Esophagus squamous epithelium (tissue), 5 donors: ENCODE measurements around the gene SNRPD2. TPM values are rescaled to one million over a fixed set of nuclear protein-coding genes. Genes with fewer than 3 reads are reported as not detected.

Experiments
- DNase-seq: peaks from one replicate; lab custom pipeline; 2025; lab: John Stamatoyannopoulos, UW
- H3K27ac ChIP-seq, 4 donors: fragments of 200-600 bp; sonication (generic); one replicate each; pipeline ENCODE4 v1.5.1; 2016 to 2019; ENCODE audit warnings: mild to moderate bottlenecking in 1 of 4
- H3K27me3 ChIP-seq, 4 donors: fragments of 200-600 bp; sonication (generic); 1 replicate in 3 of 4; 2 replicates in 1 of 4; pipeline versions ENCODE4 v1.5.1 to v1.6.0; 2017 to 2021; ENCODE audit warnings: antibody characterized with exemption in 1 of 4
- H3K36me3 ChIP-seq, 3 donors: fragments of 200-600 bp; sonication (generic); one replicate each; pipeline ENCODE4 v1.5.1; 2016 to 2019
- H3K4me1 ChIP-seq, 3 donors: fragments of 200-600 bp; sonication (generic); one replicate each; pipeline ENCODE4 v1.5.1; 2017 to 2019
- H3K4me3 ChIP-seq, 4 donors: fragments of 200-600 bp; sonication (generic); 1 replicate in 3 of 4; 2 replicates in 1 of 4; pipeline ENCODE4 v1.5.1; 2016 to 2019; ENCODE audit warnings: mild to moderate bottlenecking in 2 of 4, moderate library complexity in 1 of 4
- H3K9me3 ChIP-seq, 3 donors: fragments of 200-600 bp; sonication (generic); one replicate each; pipeline ENCODE4 v1.5.1; 2016 to 2019
- CTCF ChIP-seq, 6 experiments: fragments of 450-650 bp in 4 of 6; fragments of 200-600 bp in 2 of 6; sonication (generic) in 2 of 6; IDR thresholded peaks; one replicate each; pipeline ENCODE4 v1.5.1; 2016 to 2019; ENCODE audit warnings: antibody characterized with exemption in 6 of 6, mild to moderate bottlenecking in 4 of 6, moderate library complexity in 4 of 6
- POLR2A ChIP-seq, 4 donors: fragments of 450-650 bp; IDR thresholded peaks; one replicate each; pipeline ENCODE4 v1.6.1; 2017; ENCODE audit warnings: antibody characterized with exemption in 4 of 4, mild to moderate bottlenecking in 4 of 4, moderate library complexity in 3 of 4
- WGBS, 2 donors: methylation state at CpG; one replicate each; pipeline ENCODE4 v1.1.5; 2018; 5-methylcytosine and 5-hydroxymethylcytosine counted together
- intact Hi-C: fragments of 100-400 bp; cut with DNase I; formaldehyde crosslinking; loops from one replicate; pipeline ENCODE4 v1.15.0; 2022
- total RNA-seq, 4 donors: library from RNA; depleted of rRNA; stranded (reverse); fragments of >200 nt; gene quantifications; one replicate each; pipeline ENCODE4 v1.1.0, GENCODE V29; 2016
- donor health status: DM: yes; HTN: yes; CAD: no.

The SNRPD2 gene
- total RNA-seq: 100 to 1,000 TPM; 131 to 240 (median 186) TPM

- intact Hi-C loops: no loop called here
Measured at GRCh38 chr19:45691516-45692186, at the start of gene SNRPD2. SNRPD2 (minus strand) TSS chr19:45691953; CDS start chr19:45691888, 65 bp downstream.

GRCh38 chr19:45739498-45740439 is 48.0 kb upstream of the SNRPD2 start:
- Histone ChIP-seq H3K27me3 (peaks cover 0 to 11% (median 0%) of the 10 kb centered on the region in 4 donors), H3K36me3 (no peaks in the 10 kb centered on the region), H3K4me3 (no peak overlapping the region), H3K9me3 (no peaks in the 10 kb centered on the region), H3K4me1 (no peaks in the 10 kb centered on the region), H3K27ac (no peak overlapping the region)
- TF ChIP-seq POLR2A (IDR thresholded peaks at IDR 0.05) (no peak), CTCF (IDR thresholded peaks at IDR 0.05) (no peak)
- 90% methylated on average over 6 to 7 of the region's 10 CpGs for WGBS, 2 donors
- intact Hi-C loops: no loop called here
- DNase-seq: no peak

More at GRCh38 chr19:45691516-45692186, at the start of gene SNRPD2:
- peaks cover 0 to 24% (median 9%) of the 10 kb centered on the region in 3 donors for H3K4me1 ChIP-seq
- DNase-seq: peak; percentile 63
- no peak for TF ChIP-seq CTCF (IDR thresholded peaks at IDR 0.05)
- TF ChIP-seq POLR2A (IDR thresholded peaks at IDR 0.05): peak in 3 of 4 donors; percentile 79 to 88 (median 82)
- H3K27ac ChIP-seq: peak within 1 kb of the TSS; percentile 83 to 97 (median 94)
- no peaks in the 10 kb centered on the region for H3K27me3 ChIP-seq
- H3K36me3 ChIP-seq: peaks cover 12 to 49% (median 18%) of the 10 kb centered on the region in 3 donors
- peak within 1 kb of the TSS; percentile 70 to 90 (median 80) for H3K4me3 ChIP-seq
- 0% methylated on average over 14 to 21 of the region's 36 CpGs for WGBS, 2 donors
- no peaks in the 10 kb centered on the region for H3K9me3 ChIP-seq

DNA sequence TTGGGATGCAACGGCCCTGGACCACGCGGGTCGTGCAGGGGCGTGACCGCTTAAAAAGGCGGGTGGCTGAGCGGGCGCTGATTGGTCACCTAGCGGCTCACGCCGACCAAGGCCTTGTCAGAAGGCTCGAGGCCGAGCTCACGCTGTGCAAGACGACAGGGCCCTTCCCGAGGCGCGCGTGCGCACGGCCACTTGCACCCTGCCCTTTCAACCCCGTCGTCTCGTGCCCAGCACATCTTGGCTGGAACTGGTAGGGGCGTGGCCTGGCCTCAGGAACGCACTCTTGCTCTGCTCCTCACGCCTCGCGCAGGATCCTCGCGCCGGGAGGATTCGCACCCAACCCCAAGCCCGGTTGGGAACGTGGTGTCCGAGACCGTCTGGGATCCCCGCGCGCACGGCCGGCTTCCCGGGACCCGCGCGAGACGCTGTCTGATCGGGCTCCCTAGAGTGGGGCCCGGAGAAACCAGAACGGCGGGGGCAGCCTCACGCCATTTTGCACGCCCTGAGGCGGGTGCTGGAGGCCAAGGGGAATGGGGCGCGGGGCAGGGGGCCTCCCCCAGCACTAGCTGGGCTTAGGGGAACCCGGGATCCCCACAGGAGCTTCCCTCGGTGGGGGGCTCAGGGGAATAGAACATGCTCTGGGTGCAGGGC is 41.5 kb upstream of the SNRPD2 start, which contains the start of gene MEIOSIN:
MEIOSIN (plus strand) TSS at position 280 of the 651 bp plus-strand sequence. CDS start 1,938 bp downstream, outside the sequence.
- peaks cover 7 to 27% (median 15%) of the 10 kb centered on the region in 3 donors for H3K4me1 ChIP-seq
- no peak within 1 kb of the TSS for H3K4me3 ChIP-seq
- 89 to 96% methylated on average over 25 to 42 of the region's 59 CpGs for WGBS, 2 donors
- no peaks in the 10 kb centered on the region for H3K27me3 ChIP-seq
- no peak for TF ChIP-seq POLR2A (IDR thresholded peaks at IDR 0.05)
- no peak for TF ChIP-seq CTCF (IDR thresholded peaks at IDR 0.05)
- no peaks in the 10 kb centered on the region for H3K36me3 ChIP-seq
- no peak within 1 kb of the TSS for H3K27ac ChIP-seq
- DNase-seq: no peak
- intact Hi-C loops: no loop called here
- no peaks in the 10 kb centered on the region for H3K9me3 ChIP-seq

- Histone ChIP-seq H3K36me3 (peaks cover 0 to 14% (median 0%) of the 10 kb centered on the region in 3 donors), H3K9me3 (no peaks in the 10 kb centered on the region), H3K4me3 (peak within 1 kb of the TSS; percentile 84 to 97 (median 92)), H3K27me3 (no peaks in the 10 kb centered on the region), H3K4me1 (peaks cover 12 to 50% (median 21%) of the 10 kb centered on the region in 3 donors), H3K27ac (peak within 1 kb of the TSS; percentile 91 to 95 (median 92))
- 1% methylated on average over 25 to 32 of the region's 48 CpGs for WGBS, 2 donors
- intact Hi-C loops: no loop called here
- peak in 1 of 6 experiments; percentile 31 for TF ChIP-seq CTCF (IDR thresholded peaks at IDR 0.05)
- peak in 3 of 4 donors; percentile 64 to 91 (median 91) for TF ChIP-seq POLR2A (IDR thresholded peaks at IDR 0.05)
- DNase-seq: peak; percentile 91
Measured at GRCh38 chr19:45730368-45731288, 38.9 kb upstream of the SNRPD2 start, which contains the start of gene FBXO46. FBXO46 (minus strand) TSS chr19:45730896; CDS start chr19:45713495, 17,401 bp downstream.
